Measurements from ENCODE around the gene C19orf47. TPM values are rescaled to one million over a fixed set of nuclear protein-coding genes. Genes with fewer than 3 reads are reported as not detected.
A peak's percentile ranks its signal among the peaks of the same experiment; 100 is the strongest.

The C19orf47 gene
- total RNA-seq, 1 donor, result 9.1 TPM

- H3K4me3 ChIP-seq (ENCODE audit: low read depth, low read length), result no peak overlapping the region
- no peak for TF ChIP-seq CTCF (IDR thresholded peaks at IDR 0.05; ENCODE audit: insufficient read depth, low read length)
- DNase-seq (ENCODE audit: low read depth), result no peak
Observed at GRCh38 chr19:40271706-40272105, 76.5 kb downstream of the C19orf47 start.

DNA sequence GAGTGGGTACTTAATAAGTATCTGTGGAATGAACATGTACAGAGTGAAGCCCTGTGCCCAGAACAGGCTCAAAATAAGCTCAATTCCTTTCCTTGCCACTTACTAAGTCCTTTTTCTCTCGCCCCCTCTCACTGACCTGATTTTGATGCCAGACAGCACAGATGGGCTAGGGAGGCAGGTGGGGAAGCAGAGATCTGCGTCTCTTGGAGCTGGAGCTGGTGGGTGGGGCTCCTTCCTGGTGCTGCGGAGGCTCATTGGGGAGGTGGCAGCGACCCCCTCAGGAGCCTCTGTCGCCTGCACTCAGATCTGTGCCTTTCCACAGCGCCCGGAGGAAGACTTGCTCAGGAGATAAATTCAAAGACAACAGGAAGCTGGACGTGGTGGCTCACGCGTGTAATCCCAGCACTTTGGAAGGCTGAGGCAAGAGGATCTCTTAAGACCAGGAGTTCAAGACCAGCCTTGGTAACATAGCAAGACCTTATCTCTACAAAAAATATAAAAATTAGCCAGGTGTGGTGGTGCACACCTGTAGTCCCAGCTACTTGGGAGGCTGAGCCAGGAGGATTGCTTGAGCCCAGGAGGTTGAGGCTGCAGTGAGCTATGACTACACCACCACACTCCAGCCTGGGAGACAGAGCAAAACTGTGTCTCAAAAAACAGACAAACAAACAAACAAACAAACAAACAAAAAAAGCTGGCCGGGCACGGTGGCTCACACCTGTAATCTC is 77.7 kb downstream of the C19orf47 start:
- no peak for TF ChIP-seq CTCF (IDR thresholded peaks at IDR 0.05; ENCODE audit: insufficient read depth, low read length)
- no peak overlapping the region for H3K4me3 ChIP-seq (ENCODE audit: low read depth, low read length)
- no peak for DNase-seq (ENCODE audit: low read depth)

Small RNAs within 50 kb of the gene (small RNA-seq; reads per million reads assigned to genes)
- gene MIR641 (73.6 reads per million, percentile 97 among the genes with 10 or more reads in this experiment), gene MIR6796 (not detected), gene RF00019 (not detected), gene RNU6-945P (not detected)

Other genes with a start within 250 kb of the C19orf47 start
- 5.0 and 8.0 TPM in 2 replicates for gene MAP3K10, start 157.0 kb downstream of the C19orf47 start, total RNA-seq (ENCODE audit: low replicate concordance)
- not detected in 2 replicates for gene TTC9B, start 130.0 kb downstream of the C19orf47 start, total RNA-seq (ENCODE audit: low replicate concordance)
- 0.33 TPM in 1 of 2 replicates, not detected in the other for gene CCNP, start 121.7 kb downstream of the C19orf47 start, total RNA-seq (ENCODE audit: low replicate concordance)
- gene AKT2, start 63.1 kb downstream of the C19orf47 start, total RNA-seq (ENCODE audit: low replicate concordance), result 124 and 132 TPM in 2 replicates
- gene PLD3, start 298 bp upstream of the C19orf47 start, total RNA-seq (ENCODE audit: low replicate concordance), result 179 and 252 TPM in 2 replicates
- gene HIPK4, start 41.8 kb upstream of the C19orf47 start, total RNA-seq (ENCODE audit: low replicate concordance), result 0.18 TPM in 1 of 2 replicates, not detected in the other
- 2.0 and 10.2 TPM in 2 replicates for gene PRX, start 65.0 kb upstream of the C19orf47 start, total RNA-seq (ENCODE audit: low replicate concordance)
- 13.8 and 18.2 TPM in 2 replicates for gene SERTAD1, start 77.6 kb upstream of the C19orf47 start, total RNA-seq (ENCODE audit: low replicate concordance)
- gene SERTAD3, start 95.9 kb upstream of the C19orf47 start, total RNA-seq (ENCODE audit: low replicate concordance), result 6.2 and 24.4 TPM in 2 replicates
- 71.5 and 77.2 TPM in 2 replicates for gene BLVRB, start 117.3 kb upstream of the C19orf47 start, total RNA-seq (ENCODE audit: low replicate concordance)
- 3.5 and 9.5 TPM in 2 replicates for gene SPTBN4, start 118.6 kb upstream of the C19orf47 start, total RNA-seq (ENCODE audit: low replicate concordance)
- gene SHKBP1, start 228.5 kb upstream of the C19orf47 start, total RNA-seq (ENCODE audit: low replicate concordance), result 5.7 and 24.9 TPM in 2 replicates

Measured in fibroblast of the aortic adventitia (primary cell).